HCT116 (cell line): ENCODE data around the gene CENPP. TPM values are rescaled to one million over a fixed set of nuclear protein-coding genes. Genes with fewer than 3 reads are reported as not detected.

Experiments used
- ATAC-seq: fragments of 200-7000 bp; cut with Tn5 transposase; 2 replicates; pipeline ENCODE4 v1.9.1; 2020; ENCODE audit warnings: mild to moderate bottlenecking, moderate library complexity
- BruUV-seq: library from RNA; stranded (reverse); fragments of 400-500 nt; replicated peaks from 2 replicates; lab custom pipeline; 2021; lab: Mats Ljungman, UMichigan
- CTCF ChIA-PET: fragments of 300-600 bp; sonication (Branson Sonifier 250); formaldehyde crosslinking; loops from one replicate; lab custom pipeline; 2021; ENCODE audit warnings: antibody characterized with exemption; lab: Charles Lee
- POLR2A ChIA-PET: fragments of 300-600, 350-600 bp; sonication (Branson Sonifier 250); formaldehyde crosslinking; loops from one replicate; lab custom pipeline; 2021; ENCODE audit warnings: antibody characterized with exemption; lab: Charles Lee
- RAD21 ChIA-PET, 2 experiments: fragments of 300-600 bp; sonication (Branson Sonifier 250); formaldehyde crosslinking; loops; one replicate each; lab custom pipeline; 2023; ENCODE audit warnings: low total read pairs in 2 of 2; ENCODE audit not compliant: uncharacterized antibody in 2 of 2, unreplicated experiment in 2 of 2, low non-redundant PET in 1 of 2; lab: Charles Lee
- DNase-seq: peaks from one replicate; pipeline ENCODE4 v3.0.0-alpha.2; 2010; ENCODE audit warnings: low read depth, low spot score
- H2AFZ ChIP-seq: fragments of 200-600 bp; shearing (Covaris generic), sonication (generic); 2 replicates; pipeline ENCODE4 v1.6.1; 2017; ENCODE audit warnings: low read depth, mixed run types, mixed read lengths, antibody characterized with exemption, low read length; ENCODE audit not compliant: poor library complexity, severe bottlenecking
- H3K27ac ChIP-seq: 2 replicates; pipeline ENCODE4 v1.5.1; 2012; ENCODE audit warnings: low read depth, low read length
- H3K27me3 ChIP-seq: fragments of 200-600 bp; sonication (generic); 2 replicates; pipeline ENCODE4 v1.6.1; 2016; ENCODE audit warnings: mixed run types, low read length, mixed read lengths; ENCODE audit not compliant: insufficient read depth
- H3K36me3 ChIP-seq, 2 experiments: fragments of 200-500 bp in 1 of 2; fragments of 200-600 bp in 1 of 2; sonication (Bioruptor generic) in 1 of 2; sonication (generic) in 1 of 2; 2 replicates each; pipeline versions ENCODE4 v1.5.1 to v1.6.1; 2014 to 2016; ENCODE audit warnings: low read length in 2 of 2, inconsistent platforms in 1 of 2, mixed read lengths in 1 of 2, mixed run types in 1 of 2; ENCODE audit not compliant: insufficient read depth in 2 of 2, control insufficient read depth in 1 of 2
- H3K4me1 ChIP-seq, 2 experiments: fragments of 200-600 bp in 1 of 2; sonication (generic) in 1 of 2; 2 replicates each; pipeline versions ENCODE4 v1.5.1 to v1.6.1; 2012 to 2017; ENCODE audit warnings: low read length in 2 of 2, inconsistent platforms in 1 of 2, mild to moderate bottlenecking in 1 of 2, mixed read lengths in 1 of 2, mixed run types in 1 of 2, moderate library complexity in 1 of 2; ENCODE audit not compliant: insufficient read depth in 2 of 2, control insufficient read depth in 1 of 2
- H3K4me2 ChIP-seq: fragments of 200-600 bp; sonication (generic); 2 replicates; pipeline ENCODE4 v1.6.1; 2017; ENCODE audit warnings: mixed run types, low read length, mixed read lengths
- H3K4me3 ChIP-seq, 2 experiments: fragments of 200-600 bp in 1 of 2; sonication (generic) in 1 of 2; replicated peaks in 1 of 2; 2 replicates each; pipeline ENCODE4 v1.5.1; 2011 to 2016; ENCODE audit warnings: low read length in 2 of 2, control low read depth in 1 of 2, low read depth in 1 of 2, mild to moderate bottlenecking in 1 of 2, mixed read lengths in 1 of 2, mixed run types in 1 of 2
- H3K79me2 ChIP-seq: fragments of 200-600 bp; sonication (generic); 2 replicates; pipeline ENCODE4 v1.6.1; 2017; ENCODE audit warnings: mild to moderate bottlenecking, mixed run types, low read length, moderate library complexity, mixed read lengths; ENCODE audit not compliant: insufficient read depth
- H3K9ac ChIP-seq: fragments of 200-600 bp; sonication (generic); 2 replicates; pipeline ENCODE4 v1.6.1; 2016; ENCODE audit warnings: low read length, mixed read lengths
- H3K9me2 ChIP-seq: fragments of 200-600 bp; sonication (generic), shearing (Covaris generic); 2 replicates; pipeline ENCODE4 v1.6.1; 2017; ENCODE audit warnings: mixed run types, mild to moderate bottlenecking, moderate library complexity; ENCODE audit not compliant: insufficient read depth
- H3K9me3 ChIP-seq, 2 experiments: fragments of 200-500 bp in 1 of 2; fragments of 200-600 bp in 1 of 2; sonication (Bioruptor generic) in 1 of 2; sonication (generic) in 1 of 2; 2 replicates each; pipeline ENCODE4 v1.6.1; 2014 to 2017; ENCODE audit warnings: low read length in 2 of 2, mixed read lengths in 2 of 2, inconsistent platforms in 1 of 2, low read depth in 1 of 2, mild to moderate bottlenecking in 1 of 2, mixed run types in 1 of 2, moderate library complexity in 1 of 2; ENCODE audit not compliant: control insufficient read depth in 1 of 2, insufficient read depth in 1 of 2
- H4K20me1 ChIP-seq: fragments of 200-600 bp; sonication (generic), shearing (Covaris generic); 2 replicates; pipeline ENCODE4 v1.6.1; 2017; ENCODE audit warnings: mixed run types, mild to moderate bottlenecking, moderate library complexity; ENCODE audit not compliant: insufficient read depth
- CBX3 ChIP-seq: IDR thresholded peaks from 2 replicates; pipeline ENCODE4 v1.6.1; 2012; ENCODE audit warnings: low read depth
- ELF1 ChIP-seq: IDR thresholded peaks from 2 replicates; pipeline ENCODE4 v1.6.1; 2012; ENCODE audit warnings: low read depth, borderline replicate concordance
- JUND ChIP-seq: IDR thresholded peaks from 2 replicates; pipeline ENCODE4 v1.6.1; 2012
- POLR2AphosphoS5 ChIP-seq: IDR thresholded peaks from 2 replicates; pipeline ENCODE4 v1.6.1; 2011; ENCODE audit warnings: mild to moderate bottlenecking, low read depth, low read length, moderate library complexity
- SIN3A ChIP-seq: IDR thresholded peaks from 2 replicates; pipeline ENCODE4 v1.6.1; 2012; ENCODE audit warnings: low read depth
- SP1 ChIP-seq: IDR thresholded peaks from 2 replicates; pipeline ENCODE4 v1.6.1; 2012; ENCODE audit warnings: low read depth
- SRF ChIP-seq: IDR thresholded peaks from 2 replicates; pipeline ENCODE4 v1.6.1; 2012; ENCODE audit warnings: low read depth
- TCF7L2 ChIP-seq: IDR thresholded peaks from 2 replicates; pipeline ENCODE4 v1.7.0; 2011; ENCODE audit warnings: borderline replicate concordance, inconsistent platforms; ENCODE audit not compliant: insufficient read depth, insufficient read length; ENCODE audit errors: extremely low read depth
- ZBTB33 ChIP-seq: IDR thresholded peaks from 2 replicates; pipeline ENCODE4 v1.6.1; 2011; ENCODE audit warnings: mild to moderate bottlenecking, low read length, moderate library complexity; ENCODE audit not compliant: insufficient replicate concordance; ENCODE audit errors: extremely low read depth
- ZFX ChIP-seq: fragments of 450-650 bp; IDR thresholded peaks from 2 replicates; pipeline ENCODE4 v1.6.1; 2017
- intact Hi-C: fragments of 100-400 bp; cut with micrococcal nuclease; formaldehyde crosslinking; loops from 2 replicates; pipeline ENCODE4 v1.10.0; 2022
- total RNA-seq: library from RNA; stranded (reverse); gene quantifications from one replicate; pipeline ENCODE4 v1.2.1, GENCODE V29; 2021; ENCODE audit not compliant: unreplicated experiment
- TF ChIP-seq, protein P1 (sequence below), 3 experiments: fragments of 200-600 bp in 1 of 3; sonication (generic) in 1 of 3; IDR thresholded peaks in 2 of 3; conservative IDR thresholded peaks in 1 of 3; 2 replicates each; pipeline ENCODE4 v1.5.1; 2012 to 2017; ENCODE audit warnings: low read depth in 2 of 3, low read length in 2 of 3, antibody characterized with exemption in 1 of 3, borderline replicate concordance in 1 of 3, control low read depth in 1 of 3, mild to moderate bottlenecking in 1 of 3, mixed read lengths in 1 of 3, mixed run types in 1 of 3, moderate library complexity in 1 of 3; ENCODE audit not compliant: insufficient read depth in 1 of 3

Gene CENPP
- total RNA-seq, 1 experiment from 2014 or later, result 7.0 TPM

- BruUV-seq, result no TSS peak
- Histone ChIP-seq H4K20me1 (no peaks in the 10 kb centered on the region), H3K79me2 (no peaks in the 10 kb centered on the region), H3K9me2 (no peaks in the 10 kb centered on the region), H3K4me3 (no peak overlapping the region), H2AFZ (no peak overlapping the region), H3K36me3 (no peaks in the 10 kb centered on the region), H3K27me3 (no peaks in the 10 kb centered on the region)
- ChIA-PET CTCF (no interaction called here), POLR2A (no interaction called here)
- intact Hi-C loops, result no loop called here
- no peak for ATAC-seq
- TF ChIP-seq JUND (no peak), POLR2AphosphoS5 (no peak), SIN3A (no peak), ELF1 (no peak), SP1 (no peak), TCF7L2 (no peak), SRF (no peak), ZBTB33 (no peak), CBX3 (no peak), ZFX (no peak)
- TF ChIP-seq, protein P1, sequence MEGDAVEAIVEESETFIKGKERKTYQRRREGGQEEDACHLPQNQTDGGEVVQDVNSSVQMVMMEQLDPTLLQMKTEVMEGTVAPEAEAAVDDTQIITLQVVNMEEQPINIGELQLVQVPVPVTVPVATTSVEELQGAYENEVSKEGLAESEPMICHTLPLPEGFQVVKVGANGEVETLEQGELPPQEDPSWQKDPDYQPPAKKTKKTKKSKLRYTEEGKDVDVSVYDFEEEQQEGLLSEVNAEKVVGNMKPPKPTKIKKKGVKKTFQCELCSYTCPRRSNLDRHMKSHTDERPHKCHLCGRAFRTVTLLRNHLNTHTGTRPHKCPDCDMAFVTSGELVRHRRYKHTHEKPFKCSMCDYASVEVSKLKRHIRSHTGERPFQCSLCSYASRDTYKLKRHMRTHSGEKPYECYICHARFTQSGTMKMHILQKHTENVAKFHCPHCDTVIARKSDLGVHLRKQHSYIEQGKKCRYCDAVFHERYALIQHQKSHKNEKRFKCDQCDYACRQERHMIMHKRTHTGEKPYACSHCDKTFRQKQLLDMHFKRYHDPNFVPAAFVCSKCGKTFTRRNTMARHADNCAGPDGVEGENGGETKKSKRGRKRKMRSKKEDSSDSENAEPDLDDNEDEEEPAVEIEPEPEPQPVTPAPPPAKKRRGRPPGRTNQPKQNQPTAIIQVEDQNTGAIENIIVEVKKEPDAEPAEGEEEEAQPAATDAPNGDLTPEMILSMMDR (IDR thresholded peaks at IDR 0.05 in 2 of 3, conservative IDR thresholded peaks at IDR 0.05 in 1 of 3; ENCODE audit: borderline replicate concordance in 1 of 3, insufficient read depth in 1 of 3, low read depth in 2 of 3, low read length in 2 of 3), result no peak
- TF ChIP-seq, all 23 proteins: peak for 0
- no peaks in the 10 kb centered on the region for H3K9me3 ChIP-seq
- no peaks in the 10 kb centered on the region for H3K4me1 ChIP-seq
- no peak for DNase-seq
- H3K27ac ChIP-seq, result no peak overlapping the region
- no peak overlapping the region for H3K9ac ChIP-seq
- no peak overlapping the region for H3K4me2 ChIP-seq
- RAD21 ChIA-PET, result no interaction called here
Measured at GRCh38 chr9:92595930-92596329, 270.2 kb downstream of the CENPP start.
